GM19324 (cell line): ENCODE data around the gene KNSTRN.

Source experiments
- ATAC-seq: cut with Tn5 transposase; IDR thresholded peaks from one replicate; pipeline ENCODE4 v1.9.1; 2021; ENCODE audit warnings: mild to moderate bottlenecking, moderate library complexity; ENCODE audit not compliant: unreplicated experiment, low FRiP score

KNSTRN gene

DNA sequence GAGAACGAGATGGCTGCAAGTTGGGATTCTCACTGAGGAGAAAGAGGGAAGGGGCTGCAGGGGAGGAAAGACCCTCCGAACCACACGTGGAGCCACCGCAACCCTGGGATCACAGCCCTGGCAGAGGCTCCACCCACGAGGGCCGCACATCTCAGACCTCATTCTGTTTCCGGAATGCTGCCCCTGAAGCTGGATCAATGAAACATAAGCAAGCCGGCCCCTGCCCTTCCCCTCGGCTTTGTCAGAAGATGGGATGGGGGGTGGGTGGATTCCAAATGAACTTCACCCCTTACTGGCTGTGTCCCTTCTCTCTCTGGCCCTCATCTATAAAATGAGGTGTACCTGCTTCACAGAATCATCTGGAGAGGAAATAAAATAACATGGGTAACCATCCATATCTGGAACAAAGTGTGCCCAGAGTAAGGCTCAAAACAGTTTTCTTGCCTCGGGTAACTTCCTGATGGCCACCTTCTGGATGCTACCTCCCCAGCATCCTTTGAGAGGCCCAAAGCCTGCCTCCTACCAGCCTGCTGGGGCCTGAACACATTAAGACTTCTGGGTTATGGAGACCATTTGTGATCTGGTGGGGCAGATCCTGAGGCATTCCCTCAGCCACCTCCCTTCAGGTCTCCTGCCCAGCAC, 37.2 kb upstream of the KNSTRN start:
- no peak for ATAC-seq

DNA sequence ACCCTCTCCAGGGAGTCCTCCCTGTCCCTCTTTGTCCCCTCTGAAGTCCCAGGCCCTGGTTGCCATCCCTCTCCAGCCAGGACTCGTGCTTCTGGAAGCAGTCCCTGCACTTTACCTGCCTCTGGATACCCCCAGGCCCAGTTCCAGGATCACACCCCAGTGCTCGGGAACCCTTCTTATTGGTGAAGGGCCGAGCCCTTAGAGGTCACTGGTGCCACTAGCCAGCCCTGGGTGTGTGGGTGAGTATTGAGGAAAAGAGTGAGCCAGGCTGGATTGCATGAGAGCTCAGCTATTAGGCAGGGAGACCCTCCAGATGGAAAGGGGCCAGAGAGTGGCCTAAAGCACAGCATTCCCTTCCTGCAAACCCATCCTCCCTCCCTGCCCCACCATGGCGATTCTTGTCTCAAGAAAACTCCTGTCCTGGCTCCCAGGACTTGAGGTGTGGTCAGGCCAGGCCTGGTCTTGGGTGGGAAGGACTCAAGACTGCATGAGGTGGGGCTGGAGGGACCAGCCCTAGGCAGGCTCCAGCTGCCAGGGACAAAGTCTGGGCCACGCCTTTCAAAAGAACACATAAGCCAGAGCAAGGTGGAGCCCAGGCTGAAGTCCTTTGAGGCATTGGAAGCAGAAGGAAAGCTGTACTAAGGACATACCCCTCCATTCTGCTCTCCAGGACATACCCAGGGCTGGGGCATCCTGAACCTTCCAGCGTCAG, 36.5 kb upstream of the KNSTRN start:
- no peak for ATAC-seq

DNA sequence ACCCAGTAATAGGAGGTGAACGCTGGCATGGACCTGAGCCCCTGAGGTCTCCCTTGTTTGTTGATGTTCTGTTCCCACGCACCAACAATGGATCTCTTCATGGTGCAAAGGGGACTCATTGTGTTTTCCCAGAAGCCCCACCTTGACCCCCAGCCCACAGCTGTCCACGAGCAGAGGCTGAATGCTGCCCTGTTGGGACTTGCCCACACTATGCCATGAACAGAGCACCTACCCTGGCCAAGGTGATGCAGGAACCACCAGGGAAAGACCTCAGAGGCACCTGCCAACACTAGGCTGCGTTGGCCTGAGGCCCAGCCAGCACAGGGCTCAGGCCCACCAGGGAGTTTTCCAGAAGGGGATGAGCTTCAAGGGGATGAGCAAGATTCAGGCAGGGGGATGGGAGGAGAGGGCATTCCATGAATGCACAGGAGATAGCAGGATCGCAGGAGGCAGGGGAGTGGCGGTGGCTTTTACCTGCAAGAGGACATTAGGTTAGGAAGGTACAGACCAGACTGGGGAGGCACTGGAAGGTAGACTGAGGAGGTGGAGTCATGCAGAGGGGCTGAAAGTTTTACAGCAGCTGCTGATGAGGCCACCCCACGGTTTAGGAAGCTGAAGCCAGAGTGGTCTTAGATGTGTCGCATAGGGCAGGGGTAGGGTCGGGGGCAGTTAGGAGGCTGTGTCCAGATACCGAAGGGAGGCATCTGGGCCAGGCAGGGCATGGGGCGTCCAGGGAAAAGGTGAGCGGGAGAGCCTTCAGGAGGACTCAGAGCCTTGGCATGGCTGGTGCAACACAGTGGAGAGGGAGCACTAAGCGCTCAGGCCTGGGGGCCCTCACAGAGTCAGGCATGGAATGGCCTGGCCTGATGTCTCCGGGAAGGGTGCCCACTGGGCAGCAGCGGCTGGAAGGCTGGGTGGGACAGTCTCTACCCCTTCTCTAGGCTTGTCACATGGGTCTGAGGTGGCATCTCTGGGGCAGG, 35.7 kb upstream of the KNSTRN start:
- no peak for ATAC-seq

DNA sequence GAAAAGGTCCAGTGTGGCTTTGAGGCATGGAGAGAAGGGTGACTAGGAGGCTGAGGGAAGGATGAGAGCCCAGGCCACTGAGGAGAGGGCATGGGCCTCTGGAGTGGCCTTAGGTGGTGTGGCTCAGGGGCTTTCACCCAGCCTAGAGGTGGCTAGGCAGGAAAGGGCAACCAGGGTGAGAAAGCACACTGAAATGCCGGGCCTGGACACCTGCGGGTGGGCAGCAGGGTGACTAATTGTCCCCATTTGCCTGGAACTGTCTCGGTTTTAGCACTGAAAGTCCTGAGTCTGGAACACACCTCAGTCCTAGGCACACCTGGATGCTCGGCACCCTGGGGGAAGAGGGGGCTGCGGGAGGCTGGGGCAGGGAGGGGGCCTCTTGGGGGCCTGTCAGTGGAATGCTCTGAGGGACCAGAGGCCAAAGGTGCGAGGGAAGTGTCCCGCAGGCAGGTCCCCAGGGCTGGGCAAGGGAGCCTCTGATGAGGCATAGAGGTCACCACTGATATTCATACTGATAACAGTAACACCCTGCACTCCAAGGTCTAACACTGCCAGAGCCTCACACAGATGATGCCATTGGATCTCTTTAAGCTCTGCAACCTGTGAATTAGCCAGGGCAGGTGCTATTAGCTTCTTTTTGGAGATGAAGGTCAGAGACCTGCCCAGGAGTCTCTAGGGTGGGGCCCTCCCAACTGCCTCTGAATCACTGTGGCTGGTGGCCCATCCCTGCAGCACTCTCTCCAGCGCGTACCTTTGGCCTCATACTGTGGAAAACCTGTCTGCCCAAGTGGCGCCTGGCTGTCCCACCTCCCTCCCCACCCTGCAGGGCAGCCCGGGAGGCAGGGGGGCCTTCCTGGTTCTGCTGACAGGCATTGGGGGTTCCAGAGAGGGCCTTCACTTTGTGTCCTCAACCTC, 34.7 kb upstream of the KNSTRN start:
- no peak for ATAC-seq

DNA sequence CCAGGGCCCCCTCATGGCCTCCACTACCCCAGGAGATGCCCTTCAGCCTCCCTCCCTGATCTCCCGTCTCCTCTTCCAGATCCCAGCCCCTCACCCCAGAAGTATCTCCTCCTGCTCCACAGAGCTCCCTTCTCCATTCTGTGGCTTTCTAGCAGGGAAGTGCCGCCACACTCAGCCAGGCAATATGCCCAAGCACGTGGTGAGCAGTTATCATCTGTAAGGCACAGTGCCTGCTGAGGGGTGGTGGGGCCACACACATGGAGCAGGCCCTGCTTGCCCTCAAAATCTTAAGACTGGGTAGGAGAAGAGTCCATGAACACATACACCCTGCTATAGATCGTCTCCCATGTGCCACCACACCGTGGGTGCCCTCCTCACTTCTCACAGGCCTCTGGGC, 34.0 kb upstream of the KNSTRN start:
- no peak for ATAC-seq

DNA sequence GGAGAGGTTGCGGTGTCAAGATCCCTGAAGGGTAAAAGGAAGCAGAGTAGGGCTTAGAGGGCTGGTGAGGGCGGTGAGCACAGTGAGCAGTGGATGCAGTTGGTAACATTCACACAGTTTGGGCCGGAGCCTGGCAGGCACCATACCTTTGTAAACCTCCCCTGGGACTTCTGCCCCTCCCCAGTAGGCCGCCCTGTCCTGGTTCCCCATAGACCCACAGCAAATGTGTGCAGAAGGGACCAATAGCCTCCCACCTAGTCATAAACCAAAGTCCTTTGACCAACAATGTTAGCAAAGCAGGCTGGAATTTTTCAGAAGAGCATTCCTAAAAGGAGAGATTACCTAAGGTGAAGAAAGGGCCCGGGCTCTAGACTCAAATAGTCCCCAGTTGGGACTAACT, 33.4 kb upstream of the KNSTRN start:
- no peak for ATAC-seq

DNA sequence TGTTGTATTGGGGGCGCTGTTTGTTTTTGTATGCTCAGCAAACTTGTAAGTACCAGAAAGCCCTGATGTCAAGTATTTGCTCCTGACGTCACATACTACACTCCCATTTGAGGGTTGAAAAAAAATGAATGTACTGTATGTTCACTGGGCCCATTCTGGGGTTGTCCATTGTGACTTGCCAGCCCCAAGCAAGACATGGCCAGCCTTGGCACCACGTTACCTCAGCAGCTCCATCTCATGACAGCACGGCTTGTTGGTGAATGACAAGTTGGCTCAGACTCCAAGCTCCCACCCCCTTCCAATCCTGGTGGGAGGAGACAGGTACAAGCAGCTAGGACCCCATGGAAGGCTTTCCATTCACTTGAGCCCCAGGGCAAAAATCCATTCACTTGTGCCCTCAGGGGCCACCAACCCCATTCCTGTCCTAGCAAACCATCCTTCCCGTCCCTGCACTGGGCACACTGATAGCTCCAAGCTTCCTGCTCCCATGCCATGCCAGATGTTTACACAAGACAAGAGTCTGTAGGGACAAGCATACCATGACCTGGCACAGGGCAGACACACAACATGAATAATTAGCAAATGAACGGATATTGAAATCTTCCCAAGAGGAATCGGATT, 30.1 kb upstream of the KNSTRN start:
- no peak for ATAC-seq

DNA sequence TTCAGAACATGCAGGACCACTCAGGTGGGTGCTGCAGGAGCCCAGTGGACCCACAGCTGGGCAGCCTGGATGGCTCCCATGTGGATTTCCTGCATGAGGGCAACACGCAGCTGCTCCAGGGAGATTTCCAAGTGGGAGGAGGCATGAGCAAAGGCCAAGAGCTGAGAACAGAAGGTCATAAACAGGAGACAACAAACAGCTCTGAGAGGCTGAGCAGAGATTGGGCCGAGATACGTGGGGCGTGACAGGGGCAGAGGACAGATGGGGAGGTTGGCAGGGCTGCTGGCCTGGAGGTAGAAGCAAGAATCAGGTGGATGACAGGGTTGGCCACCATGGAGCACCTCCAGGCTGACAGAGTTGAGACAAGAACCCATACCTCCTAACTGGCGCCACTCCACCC, 28.8 kb upstream of the KNSTRN start:
- ATAC-seq, result no peak

DNA sequence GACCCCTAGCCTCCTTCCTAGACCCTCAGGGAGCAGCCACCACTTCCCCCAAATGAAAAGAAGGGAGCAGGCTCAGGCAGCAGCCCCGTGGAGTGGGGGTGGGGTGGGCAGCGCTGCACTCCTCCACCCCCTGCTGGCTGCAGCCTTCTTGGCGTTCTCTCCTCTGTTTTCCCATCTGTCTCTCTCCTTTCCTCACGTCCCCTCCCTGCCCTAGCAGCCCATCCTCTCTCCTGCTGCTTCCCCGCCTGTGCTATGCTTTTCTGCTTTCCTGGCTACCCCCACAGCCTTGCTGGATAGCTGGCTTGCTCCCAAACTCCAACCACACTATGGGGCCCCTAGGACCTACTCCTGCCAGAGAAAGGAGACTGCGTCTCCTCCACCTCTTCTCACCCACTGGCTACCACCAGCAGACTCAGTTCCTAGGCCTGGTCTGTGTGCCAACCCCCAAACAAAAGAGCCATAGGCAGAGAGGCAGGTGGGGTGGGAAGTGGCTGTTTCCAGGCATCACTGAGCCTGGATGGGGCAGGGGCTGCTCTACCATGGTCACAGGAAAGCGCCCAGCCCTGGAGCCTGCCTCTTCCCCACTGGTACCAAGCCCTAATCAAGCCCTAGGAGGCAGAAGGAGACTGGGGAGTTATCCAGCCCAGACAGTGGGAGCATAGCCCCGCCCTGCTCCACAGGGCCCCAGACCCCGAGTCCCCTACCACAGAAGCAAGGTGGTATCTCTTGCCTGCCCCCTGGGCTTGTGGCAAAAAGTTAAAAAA, 27.9 kb upstream of the KNSTRN start:
- ATAC-seq, result no peak

DNA sequence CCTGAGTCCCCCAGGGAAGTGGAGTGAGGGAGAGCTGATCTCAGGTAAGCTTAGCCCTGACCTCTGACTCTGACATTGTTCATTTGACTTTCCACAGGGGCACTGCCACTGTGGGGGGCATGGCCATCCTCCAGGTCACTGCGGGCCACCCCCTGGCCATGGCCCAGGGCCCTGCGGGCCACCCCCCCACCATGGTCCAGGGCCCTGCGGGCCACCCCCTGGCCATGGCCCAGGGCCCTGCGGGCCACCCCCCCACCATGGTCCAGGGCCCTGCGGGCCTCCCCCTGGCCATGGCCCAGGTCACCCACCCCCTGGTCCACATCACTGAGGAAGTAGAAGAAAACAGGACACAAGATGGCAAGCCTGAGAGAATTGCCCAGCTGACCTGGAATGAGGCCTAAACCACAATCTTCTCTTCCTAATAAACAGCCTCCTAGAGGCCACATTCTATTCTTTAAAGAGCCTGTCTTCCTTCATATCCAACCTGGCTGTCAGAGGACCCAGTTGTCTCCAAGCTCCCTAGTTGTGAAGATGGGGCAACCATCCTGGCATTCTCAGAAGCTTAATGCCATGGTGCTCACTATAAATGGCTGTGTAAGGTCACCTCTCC, 26.4 kb upstream of the KNSTRN start:
- ATAC-seq, result no peak

DNA sequence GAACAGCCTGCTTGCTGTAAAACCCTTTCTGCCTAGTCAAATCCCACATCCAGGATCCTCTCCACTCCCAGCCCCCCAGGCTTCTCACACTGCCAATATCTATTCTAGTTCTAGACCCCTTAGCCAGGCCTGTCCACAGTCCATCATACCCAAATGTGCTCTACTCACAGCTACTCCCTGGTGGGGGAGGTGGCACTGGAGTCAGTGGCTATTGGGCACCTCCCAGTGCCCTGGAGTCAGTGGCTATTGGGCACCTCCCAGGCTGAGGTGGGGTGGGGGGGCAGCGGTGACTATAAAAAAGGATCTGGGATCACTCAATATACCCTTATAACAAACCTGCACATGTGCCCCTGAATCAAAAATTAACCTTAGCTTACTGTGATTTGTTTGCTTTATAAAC, 25.3 kb upstream of the KNSTRN start:
- ATAC-seq, result no peak

DNA sequence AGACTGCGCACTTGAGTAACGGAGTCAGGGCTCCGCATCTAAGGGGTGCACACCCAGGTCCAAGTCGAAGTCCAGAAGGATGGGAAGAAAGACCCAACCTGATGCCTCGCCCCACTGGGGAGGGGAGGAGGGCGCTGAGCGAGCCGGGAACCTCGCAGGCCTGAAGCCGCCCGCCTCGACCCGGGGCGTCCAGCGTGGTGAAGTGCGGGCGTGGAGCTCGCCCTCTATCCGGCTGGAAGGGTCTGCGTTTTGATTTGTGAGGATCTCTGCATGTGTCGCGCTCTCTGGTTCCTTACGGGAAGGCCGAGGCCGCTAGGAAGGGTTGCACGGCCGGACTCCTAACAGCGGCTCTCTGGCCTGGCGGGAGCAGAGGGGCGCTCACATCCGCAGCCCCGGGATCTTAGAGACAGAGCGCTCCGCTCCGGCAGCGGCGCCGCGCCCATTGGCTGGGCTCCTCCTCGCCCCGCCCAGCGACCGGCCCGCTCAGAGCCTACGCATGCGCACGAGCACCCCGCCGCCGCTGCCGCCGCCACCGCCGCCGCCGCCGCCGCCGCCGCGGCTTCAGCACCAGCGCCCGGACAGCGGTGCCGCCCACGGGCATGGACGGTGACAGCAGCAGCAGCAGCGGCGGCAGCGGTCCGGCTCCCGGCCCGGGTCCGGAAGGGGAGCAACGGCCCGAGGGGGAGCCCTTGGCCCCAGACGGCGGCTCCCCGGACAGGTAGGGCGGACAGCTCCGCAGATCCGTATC, 24.6 kb upstream of the KNSTRN start, which contains the start of gene DISP2:
Gene DISP2 (plus strand): TSS at position 497 of the 748 bp plus-strand sequence. CDS start 103 bp downstream, at position 600.
- ATAC-seq, result peak; percentile 84

DNA sequence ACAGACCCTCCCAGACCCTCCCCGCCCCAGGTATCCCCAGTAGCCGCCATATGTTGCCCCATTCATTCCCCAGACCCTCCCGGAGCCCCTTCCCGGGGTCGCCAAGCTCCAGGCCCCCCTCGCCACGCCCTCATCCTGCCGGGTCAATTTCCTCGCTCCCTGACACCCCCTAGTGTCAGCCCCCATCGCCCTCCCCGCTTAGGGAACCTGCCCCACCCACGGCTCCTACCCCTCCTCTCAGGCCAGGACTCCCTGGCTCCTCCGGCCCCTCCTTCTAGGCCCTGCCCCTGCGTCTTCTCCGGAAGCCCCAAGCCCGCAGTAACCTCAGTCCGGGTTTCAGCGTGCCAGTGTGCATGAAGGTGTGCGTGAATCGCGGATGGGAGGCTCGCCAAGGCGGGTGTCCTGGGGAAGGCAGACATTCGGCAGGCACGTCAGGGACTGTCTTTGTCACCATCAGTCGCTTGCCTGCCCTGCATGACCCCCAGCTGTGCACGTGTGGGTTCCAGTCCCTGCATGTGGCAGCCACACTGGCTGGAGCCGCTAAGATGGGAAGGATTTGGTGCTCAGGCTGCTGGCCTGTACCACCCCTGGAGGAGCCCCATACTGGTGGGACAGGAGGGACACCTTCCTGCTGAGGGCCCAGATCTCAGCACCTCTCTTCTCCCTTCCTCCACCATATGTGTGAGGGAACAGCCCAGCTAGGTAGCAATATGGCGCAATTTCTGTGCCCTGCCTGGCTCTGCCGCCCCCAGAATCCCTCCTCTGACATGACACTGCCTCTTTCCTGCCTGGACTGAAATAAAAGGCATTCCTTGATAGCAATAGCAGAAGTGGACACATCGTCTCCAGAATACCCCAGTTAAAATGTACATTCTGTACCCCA, 23.8 kb upstream of the KNSTRN start:
- ATAC-seq, result no peak

DNA sequence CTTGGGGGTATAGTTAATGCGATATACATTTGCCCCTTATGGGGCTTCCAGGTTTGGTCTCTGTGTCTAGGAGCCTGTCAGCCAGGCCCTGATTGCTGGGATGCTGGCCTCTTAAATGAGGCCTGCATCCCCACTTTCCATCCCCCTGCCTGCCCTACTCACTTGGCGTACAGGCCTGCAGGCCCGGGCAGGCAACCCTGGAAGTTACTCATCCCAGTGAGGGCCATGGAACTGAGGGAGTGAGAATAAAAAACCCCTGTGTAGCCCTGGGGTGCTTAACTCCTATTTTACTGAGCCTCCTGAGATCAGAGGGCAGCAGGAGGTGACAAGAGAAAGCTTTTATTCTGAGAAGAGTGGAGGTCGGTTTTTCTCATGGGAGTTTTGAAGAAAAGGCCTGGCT, 22.5 kb upstream of the KNSTRN start:
- no peak for ATAC-seq

DNA sequence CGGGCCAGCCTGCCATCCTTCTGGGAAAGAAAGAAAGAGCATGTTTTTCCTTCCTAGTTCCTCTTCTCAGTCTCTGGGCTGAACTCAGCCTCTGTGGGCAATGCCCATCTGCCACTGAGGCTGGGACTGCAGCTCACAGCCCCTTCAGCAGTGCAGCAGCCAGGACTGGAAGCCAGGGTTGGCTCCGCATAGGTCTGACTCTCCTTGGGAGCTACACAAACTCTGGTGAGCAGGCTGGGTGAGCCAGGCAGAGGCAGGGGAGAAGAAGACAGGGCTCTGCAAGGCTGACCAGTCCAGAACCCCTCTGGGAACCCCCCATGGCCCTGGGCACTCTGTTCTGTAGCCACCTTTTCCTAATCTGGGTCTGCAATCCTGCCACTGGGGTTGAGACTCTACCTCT, 20.9 kb upstream of the KNSTRN start:
- no peak for ATAC-seq

DNA sequence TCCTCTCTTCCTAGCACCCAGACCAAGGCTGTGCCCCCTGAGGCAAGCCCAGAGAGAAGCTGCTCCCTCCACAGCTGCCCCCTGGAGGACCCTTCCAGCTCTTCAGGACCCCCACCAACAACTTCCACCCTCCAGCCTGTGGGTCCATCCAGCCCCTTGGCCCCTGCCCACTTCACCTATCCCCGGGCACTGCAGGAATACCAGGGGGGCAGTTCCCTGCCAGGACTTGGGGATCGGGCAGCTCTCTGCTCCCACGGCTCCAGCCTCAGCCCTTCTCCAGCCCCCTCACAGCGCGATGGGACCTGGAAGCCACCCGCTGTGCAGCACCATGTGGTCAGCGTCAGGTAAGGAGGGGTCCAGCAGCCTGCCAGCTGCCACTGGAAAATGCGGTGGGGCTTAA, 18.9 kb upstream of the KNSTRN start:
- ATAC-seq, result no peak

DNA sequence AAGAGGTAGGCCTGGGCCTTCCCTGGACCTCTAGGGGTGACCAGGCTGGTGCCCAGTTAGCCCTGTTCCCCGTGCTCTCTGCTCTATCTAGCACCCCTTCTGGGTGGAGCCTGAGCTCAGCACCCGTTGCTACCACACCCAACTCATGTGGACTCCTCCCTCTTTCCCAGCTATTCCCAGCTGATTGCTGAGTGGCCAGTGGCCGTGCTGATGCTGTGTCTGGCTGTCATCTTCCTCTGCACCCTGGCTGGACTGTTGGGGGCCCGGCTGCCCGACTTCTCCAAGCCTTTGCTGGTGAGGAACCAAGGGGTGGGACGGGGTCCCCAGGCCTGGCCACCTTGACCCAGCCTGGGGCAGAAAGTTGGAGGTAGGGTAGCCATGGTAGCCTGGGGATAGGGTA, 18.3 kb upstream of the KNSTRN start:
- ATAC-seq, result no peak
